Osteocyte (in vitro differentiated cells): Measurements from ENCODE around the gene DIAPH2. TPM values are rescaled to one million over a fixed set of nuclear protein-coding genes. Genes with fewer than 3 reads are reported as not detected.
A peak's percentile ranks its signal among the peaks of the same experiment; 100 is the strongest.

Experiments used
- DNase-seq: peaks from one replicate; pipeline ENCODE4 v3.0.0; 2021; ENCODE audit warnings: mixed read lengths; ENCODE audit not compliant: unreplicated experiment; ENCODE audit errors: extremely low spot score
- H3K27ac Mint-ChIP-seq: one replicate; pipeline ENCODE4 v1.8.0; 2021; ENCODE audit warnings: mild to moderate bottlenecking, mixed read lengths; ENCODE audit not compliant: unreplicated experiment
- H3K27me3 Mint-ChIP-seq: one replicate; pipeline ENCODE4 v1.8.0; 2021; ENCODE audit warnings: mixed read lengths; ENCODE audit not compliant: unreplicated experiment
- H3K36me3 Mint-ChIP-seq: one replicate; pipeline ENCODE4 v1.8.0; 2021; ENCODE audit warnings: mixed read lengths; ENCODE audit not compliant: unreplicated experiment
- H3K4me1 Mint-ChIP-seq: one replicate; pipeline ENCODE4 v1.8.0; 2021; ENCODE audit warnings: mixed read lengths; ENCODE audit not compliant: unreplicated experiment
- H3K4me3 Mint-ChIP-seq: one replicate; pipeline ENCODE4 v1.8.0; 2021; ENCODE audit warnings: mild to moderate bottlenecking, moderate library complexity, mixed read lengths; ENCODE audit not compliant: unreplicated experiment
- H3K9me3 Mint-ChIP-seq: one replicate; pipeline ENCODE4 v1.8.0; 2021; ENCODE audit warnings: mixed read lengths; ENCODE audit not compliant: unreplicated experiment
- total RNA-seq: library from RNA; stranded (reverse); gene quantifications from 2 replicates; pipeline ENCODE4 v1.2.1, GENCODE V29; 2021
- TF ChIP-seq, protein P1 (sequence below): fragments of 200-600 bp; sonication (generic); IDR thresholded peaks from 2 replicates; pipeline ENCODE4 v1.5.0; 2021; ENCODE audit warnings: antibody characterized with exemption, mild to moderate bottlenecking, moderate library complexity

DIAPH2 gene
- total RNA-seq, 1 donor from 2014 or later, result 9.3 TPM

DNA sequence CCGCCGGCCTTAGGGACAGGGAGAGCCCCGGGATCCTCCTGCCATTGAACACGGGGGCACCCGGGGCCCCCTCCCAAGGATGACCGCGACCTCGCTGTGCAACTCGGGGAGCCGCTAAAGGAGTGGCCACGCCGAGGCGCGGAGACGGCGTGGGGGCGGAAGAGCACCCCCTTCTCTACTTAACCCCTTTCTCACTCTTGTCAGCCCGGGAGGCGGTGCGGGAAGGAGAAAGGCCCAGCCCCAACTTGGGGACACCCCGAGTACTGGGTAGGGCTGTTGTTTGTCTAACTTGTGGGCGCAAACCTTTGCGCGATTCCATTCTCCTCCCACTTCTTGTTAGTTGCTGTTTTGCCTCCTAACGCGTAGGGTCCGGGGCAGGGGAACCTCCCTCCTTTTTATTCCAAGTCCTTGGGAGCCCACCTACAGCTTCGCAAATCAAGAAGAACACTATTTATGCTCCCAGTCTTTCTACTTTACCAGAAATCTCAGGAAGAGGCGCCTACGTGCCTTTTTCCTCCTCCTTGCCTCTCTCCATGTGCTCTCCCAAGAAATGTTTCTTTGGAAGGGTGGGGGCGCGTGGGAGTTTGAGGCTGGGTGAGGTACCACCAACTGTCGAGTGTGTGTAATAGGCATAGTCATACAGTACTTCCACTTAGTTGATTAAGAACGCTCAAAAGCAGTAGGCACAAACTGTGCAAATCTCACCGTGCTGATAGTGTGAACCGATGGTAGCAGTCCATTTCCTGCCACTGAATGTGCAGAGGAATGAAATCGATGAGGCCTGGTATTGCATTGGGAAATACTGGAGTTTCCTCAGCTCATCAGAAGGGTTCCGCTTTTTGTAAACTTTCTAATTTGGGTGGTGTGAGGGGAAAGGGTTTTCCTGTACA is 813 bp downstream of the DIAPH2 start:
- DNase-seq, result no peak
- H3K9me3 Mint-ChIP-seq, result no peaks in the 10 kb centered on the region
- TF ChIP-seq, protein P1, sequence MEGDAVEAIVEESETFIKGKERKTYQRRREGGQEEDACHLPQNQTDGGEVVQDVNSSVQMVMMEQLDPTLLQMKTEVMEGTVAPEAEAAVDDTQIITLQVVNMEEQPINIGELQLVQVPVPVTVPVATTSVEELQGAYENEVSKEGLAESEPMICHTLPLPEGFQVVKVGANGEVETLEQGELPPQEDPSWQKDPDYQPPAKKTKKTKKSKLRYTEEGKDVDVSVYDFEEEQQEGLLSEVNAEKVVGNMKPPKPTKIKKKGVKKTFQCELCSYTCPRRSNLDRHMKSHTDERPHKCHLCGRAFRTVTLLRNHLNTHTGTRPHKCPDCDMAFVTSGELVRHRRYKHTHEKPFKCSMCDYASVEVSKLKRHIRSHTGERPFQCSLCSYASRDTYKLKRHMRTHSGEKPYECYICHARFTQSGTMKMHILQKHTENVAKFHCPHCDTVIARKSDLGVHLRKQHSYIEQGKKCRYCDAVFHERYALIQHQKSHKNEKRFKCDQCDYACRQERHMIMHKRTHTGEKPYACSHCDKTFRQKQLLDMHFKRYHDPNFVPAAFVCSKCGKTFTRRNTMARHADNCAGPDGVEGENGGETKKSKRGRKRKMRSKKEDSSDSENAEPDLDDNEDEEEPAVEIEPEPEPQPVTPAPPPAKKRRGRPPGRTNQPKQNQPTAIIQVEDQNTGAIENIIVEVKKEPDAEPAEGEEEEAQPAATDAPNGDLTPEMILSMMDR, result no peak
- peak overlapping the region; percentile 93 for H3K4me3 Mint-ChIP-seq
- H3K4me1 Mint-ChIP-seq, result peaks cover 10% of the 10 kb centered on the region
- H3K36me3 Mint-ChIP-seq, result no peaks in the 10 kb centered on the region
- H3K27ac Mint-ChIP-seq, result peak overlapping the region; percentile 86
- H3K27me3 Mint-ChIP-seq, result peaks cover 12% of the 10 kb centered on the region

DNA sequence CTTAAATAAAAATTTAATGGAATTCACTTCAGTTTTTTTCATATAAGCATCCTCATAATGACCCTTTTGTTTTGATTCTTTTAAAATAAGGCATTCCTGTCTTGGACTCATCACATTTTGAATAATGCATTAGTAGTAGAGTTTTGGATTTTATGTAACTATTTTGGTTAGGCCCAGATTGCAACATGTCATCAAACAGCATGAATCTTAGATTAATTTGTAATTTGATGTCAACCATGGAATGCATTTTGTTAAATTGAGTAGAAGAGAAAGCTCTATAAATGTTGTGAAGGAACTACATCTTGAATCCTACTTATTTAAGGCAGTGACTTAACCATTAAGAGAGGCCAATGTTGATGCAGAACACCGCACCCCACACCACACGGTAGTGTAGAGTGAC is 3.1 kb downstream of the DIAPH2 start:
- Mint-ChIP-seq H3K27me3 (peaks cover 12% of the 10 kb centered on the region), H3K4me3 (no peak overlapping the region), H3K36me3 (no peaks in the 10 kb centered on the region), H3K4me1 (peaks cover 10% of the 10 kb centered on the region), H3K27ac (no peak overlapping the region), H3K9me3 (no peaks in the 10 kb centered on the region)
- TF ChIP-seq, protein P1, result no peak
- no peak for DNase-seq

DNA sequence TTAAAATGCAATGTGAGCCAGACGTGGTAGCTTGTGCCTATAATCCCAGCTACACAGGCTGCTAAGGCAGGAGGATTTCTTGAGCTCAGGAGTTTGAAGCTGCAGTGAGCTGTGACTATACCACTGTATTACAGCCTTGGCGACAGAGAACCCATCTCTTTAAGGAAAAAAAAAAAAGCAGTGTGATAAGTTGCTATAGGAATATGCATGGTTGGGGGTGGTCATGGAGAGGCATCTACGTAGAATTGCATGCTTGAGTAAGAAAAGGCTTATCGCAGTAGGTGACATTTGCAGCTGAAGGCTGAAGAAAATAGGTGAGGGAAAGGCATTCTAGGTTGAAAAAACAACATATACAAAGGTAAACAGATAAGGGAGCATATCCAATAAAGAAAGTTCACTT is 4.1 kb downstream of the DIAPH2 start:
- Mint-ChIP-seq H3K4me3 (no peak overlapping the region), H3K9me3 (no peaks in the 10 kb centered on the region), H3K27me3 (peaks cover 12% of the 10 kb centered on the region), H3K27ac (no peak overlapping the region), H3K4me1 (peaks cover 10% of the 10 kb centered on the region), H3K36me3 (no peaks in the 10 kb centered on the region)
- no peak for DNase-seq
- TF ChIP-seq, protein P1, result no peak

- TF ChIP-seq, protein P1, result no peak
- no peaks in the 10 kb centered on the region for H3K36me3 Mint-ChIP-seq
- H3K4me1 Mint-ChIP-seq, result peaks cover 7% of the 10 kb centered on the region
- no peaks in the 10 kb centered on the region for H3K9me3 Mint-ChIP-seq
- DNase-seq, result no peak
- H3K27me3 Mint-ChIP-seq, result peaks cover 12% of the 10 kb centered on the region
- H3K27ac Mint-ChIP-seq, result no peak overlapping the region
- H3K4me3 Mint-ChIP-seq, result no peak overlapping the region
These were observed 5.3 kb downstream of the DIAPH2 start for GRCh38 chrX:96689991-96690390.

DNA sequence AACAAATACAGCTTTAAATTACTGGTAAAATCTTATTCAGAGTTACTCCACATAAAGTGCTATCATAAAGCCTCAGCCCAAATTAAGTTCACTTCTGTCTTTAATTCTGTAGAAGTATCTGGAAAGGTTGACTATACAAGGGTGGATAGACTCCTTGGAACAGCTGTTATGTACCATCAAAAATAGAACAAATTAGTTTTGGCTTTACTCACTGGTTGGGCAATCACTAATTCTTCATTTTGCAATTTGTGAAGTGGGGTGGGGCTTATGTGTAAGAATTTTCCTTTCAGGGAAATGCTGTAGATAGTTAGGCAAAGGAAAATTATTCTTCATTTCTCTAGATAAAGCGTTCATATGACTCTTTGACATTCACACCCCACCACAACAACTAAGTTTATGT is 7.8 kb downstream of the DIAPH2 start:
- DNase-seq, result no peak
- Mint-ChIP-seq H3K4me1 (no peaks in the 10 kb centered on the region), H3K27ac (no peak overlapping the region)

More for the DNA sequence above, 7.8 kb downstream of the DIAPH2 start:
- no peaks in the 10 kb centered on the region for H3K9me3 Mint-ChIP-seq
- TF ChIP-seq, protein P1, result no peak
- no peaks in the 10 kb centered on the region for H3K36me3 Mint-ChIP-seq
- H3K4me3 Mint-ChIP-seq, result no peak overlapping the region
- H3K27me3 Mint-ChIP-seq, result no peaks in the 10 kb centered on the region
